ENCODE data around the gene ZSCAN30.
"Not testable (repeated sequence)": the region's sequence is repeated elsewhere in the genome, so short reads cannot be mapped to it uniquely, and the experiment has no call there.

Gene ZSCAN30

DNA sequence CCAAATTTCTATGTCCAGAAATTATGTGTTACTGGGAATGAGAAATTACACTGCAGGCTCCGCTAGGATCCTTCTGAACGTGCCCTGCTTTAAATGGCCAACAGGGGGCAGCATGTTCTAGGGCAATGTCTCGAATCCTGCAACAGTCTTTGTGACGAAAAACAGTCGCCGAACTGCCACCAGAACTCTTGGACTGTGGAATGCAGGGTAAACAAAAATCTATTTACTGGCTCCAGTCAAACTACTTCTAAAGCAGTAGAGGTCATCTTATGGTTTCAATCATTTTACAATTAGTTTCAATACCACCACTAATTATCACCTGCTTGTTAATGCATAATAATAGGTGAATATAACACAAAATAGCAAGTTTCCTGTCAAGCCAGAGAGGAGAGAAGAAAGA lies 59.0 kb downstream of the ZSCAN30 start:
- DNase-seq: peak; percentile 12

DNA sequence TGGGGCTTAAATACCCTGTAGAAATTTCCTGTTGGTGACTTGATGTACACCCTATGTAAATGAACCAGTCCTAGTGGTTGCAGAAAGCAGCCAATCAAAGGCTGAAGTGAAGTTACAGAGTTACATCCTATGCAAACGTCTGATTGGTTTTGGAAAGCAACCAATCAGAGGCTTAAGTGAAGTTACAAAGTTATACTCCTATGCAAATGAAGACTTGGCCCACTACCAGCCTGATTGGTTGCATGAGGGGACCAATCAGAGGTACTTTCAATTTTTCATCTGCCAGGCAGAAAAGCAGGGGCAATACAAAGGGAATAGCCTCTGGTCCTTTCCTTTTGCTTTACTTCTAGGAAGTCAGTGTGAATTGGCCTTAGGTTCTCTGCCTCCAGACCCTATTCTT lies 62.8 kb downstream of the ZSCAN30 start:
- no peak for DNase-seq

- no peak for DNase-seq
Observed at GRCh38 chr18:35223797-35224196, 66.2 kb downstream of the ZSCAN30 start.

DNA sequence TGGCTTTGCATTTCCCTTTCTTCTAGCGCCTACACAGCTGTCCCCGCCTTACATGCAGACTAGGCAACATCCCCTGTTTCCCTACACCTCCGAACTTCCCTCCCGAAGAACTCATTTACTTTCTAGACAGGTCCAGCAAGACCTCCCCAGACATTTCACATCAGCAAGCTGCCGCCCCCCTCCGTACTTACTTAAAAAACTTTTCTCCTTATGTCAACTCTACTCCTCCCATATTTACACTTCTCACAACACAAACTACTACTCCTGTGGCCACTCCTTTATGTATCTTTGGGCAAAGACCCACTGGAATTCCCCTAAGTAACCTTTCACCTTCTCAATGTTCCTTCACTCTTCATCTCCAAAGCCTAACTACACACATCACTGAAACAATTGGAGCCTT lies 69.6 kb downstream of the ZSCAN30 start:
- DNase-seq: no peak

GRCh38 chr18:35219331-35219730 lies 70.7 kb downstream of the ZSCAN30 start:
- not testable (repeated sequence) for DNase-seq

DNA sequence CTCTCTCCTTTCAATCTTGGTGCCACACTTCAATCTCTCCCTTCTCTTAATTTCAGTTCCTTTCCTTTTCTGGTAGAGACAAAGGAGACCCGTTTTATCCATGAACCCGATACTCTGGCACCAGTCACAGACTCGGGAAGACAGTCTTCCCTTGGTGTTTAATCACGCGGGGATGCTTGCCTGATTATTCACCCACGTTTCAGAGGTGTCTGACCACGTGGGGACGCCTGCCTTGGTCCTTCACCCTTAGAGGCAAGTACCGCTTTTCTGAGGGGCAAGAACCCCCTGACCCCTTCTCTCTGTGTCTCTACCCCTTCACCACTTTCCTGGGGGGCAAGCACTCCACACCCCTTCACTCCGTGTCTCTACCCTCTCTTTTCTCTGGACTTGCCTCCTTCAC lies 73.4 kb downstream of the ZSCAN30 start:
- DNase-seq: not testable (repeated sequence)

DNA sequence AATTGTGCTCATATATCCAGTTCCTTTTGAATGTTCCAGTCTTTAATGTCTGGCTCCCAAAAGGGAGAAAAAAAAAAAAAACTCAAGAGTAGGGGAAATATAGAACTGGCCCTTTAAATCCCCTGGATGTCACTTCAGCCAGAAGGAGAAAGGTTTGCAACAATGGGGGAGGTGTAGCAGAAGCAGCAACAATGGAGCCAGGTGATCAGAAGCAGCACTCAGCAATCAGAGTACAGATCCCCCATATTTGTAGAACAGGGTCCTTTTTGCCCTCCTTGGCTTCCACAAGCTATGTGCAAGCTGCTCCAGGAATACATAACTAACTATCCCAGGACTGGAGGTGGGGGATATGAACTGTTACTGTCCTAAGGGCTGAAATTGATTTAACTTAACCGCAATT lies 75.0 kb downstream of the ZSCAN30 start:
- no peak for DNase-seq

DNA sequence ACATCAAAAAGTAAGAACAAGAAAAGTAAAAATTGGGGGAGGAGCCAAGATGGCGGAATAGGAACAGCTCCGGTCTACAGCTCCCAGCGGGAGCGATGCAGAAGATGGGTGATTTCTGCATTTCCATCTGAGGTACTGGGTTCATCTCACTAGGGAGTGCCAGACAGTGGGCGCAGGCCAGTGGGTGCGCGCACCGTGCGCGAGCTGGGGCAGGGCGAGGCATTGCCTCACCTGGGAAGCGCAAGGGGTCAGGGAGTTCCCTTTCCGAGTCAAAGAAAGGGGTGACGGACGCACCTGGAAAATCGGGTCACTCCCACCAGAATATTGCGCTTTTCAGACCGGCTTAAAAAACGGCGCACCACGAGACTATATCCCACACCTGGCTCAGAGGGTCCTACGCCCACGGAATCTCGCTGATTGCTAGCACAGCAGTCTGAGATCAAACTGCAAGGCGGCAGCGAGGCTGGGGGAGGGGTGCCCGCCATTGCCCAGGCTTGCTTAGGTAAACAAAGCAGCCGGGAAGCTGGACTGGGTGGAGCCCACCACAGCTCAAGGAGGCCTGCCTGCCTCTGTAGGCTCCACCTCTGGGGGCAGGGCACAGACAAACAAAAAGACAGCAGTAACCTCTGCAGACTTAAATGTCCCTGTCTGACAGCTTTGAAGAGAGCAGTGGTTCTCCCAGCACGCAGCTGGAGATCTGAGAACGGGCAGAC lies 84.1 kb downstream of the ZSCAN30 start:
- not testable (repeated sequence) for DNase-seq

GRCh38 chr18:35205199-35205712 lies 84.8 kb downstream of the ZSCAN30 start:
- DNase-seq: no peak

DNA sequence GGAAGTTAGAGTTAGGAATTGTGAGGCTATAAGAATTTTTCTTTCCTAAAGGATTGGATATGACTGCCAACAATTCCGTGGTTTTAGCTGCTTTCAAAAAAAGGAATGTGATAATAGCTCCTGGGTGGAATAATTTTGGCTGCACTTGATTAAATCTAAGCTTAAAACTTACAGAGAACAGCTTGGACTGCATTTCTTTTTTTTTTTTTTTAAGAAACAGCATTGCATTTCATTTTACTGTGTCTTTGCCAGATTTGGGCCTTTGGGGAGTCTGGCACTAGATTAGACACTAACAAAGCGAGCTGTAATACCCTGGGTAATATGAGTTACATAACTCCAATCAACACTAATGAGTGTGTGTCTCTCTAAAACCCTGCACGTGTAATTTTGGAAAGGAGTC lies 87.0 kb downstream of the ZSCAN30 start:
- DNase-seq: no peak

DNA sequence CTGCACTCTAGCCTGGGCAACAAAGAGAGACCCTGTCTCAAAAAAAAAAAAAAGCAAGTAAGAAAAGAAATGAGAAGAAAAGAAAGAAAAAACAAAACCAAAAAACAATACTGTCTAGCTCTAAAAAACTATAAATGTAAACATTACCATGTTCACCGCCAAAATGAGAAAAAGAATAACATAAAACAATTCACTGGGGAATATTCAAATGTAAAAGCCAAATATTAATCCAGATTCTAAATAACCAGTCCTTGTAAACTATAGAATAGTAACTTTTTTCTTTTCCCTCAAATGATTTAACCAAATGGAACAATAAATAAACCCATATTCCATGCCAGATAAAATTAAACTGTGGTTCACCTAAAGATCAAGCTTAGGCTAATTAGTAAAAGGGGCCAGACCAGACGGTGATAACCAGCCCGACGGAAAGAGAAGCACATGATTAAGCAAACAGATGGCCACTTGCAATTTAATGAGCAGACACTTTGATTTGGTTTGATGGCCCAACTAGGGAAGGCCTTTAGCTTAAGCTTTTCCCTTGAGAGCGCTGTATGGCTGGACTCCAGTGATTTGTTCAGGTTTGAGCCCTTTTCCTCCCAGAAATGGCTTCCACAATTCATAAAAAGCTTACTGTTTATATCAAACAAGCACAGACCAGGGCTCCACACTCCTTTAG lies 88.6 kb downstream of the ZSCAN30 start:
- DNase-seq: no peak
